SH-SY5Y (cell line): ENCODE results near the gene TPST2.

ENCODE experiments used
- GATA2 ChIP-seq: IDR thresholded peaks from 2 replicates; pipeline ENCODE4 v1.6.1; 2011; ENCODE audit warnings: mild to moderate bottlenecking, low read depth, low read length
- GATA3 ChIP-seq: IDR thresholded peaks from 2 replicates; pipeline ENCODE4 v1.6.1; 2011; ENCODE audit warnings: low read depth, mild to moderate bottlenecking, low read length, moderate library complexity

DNA sequence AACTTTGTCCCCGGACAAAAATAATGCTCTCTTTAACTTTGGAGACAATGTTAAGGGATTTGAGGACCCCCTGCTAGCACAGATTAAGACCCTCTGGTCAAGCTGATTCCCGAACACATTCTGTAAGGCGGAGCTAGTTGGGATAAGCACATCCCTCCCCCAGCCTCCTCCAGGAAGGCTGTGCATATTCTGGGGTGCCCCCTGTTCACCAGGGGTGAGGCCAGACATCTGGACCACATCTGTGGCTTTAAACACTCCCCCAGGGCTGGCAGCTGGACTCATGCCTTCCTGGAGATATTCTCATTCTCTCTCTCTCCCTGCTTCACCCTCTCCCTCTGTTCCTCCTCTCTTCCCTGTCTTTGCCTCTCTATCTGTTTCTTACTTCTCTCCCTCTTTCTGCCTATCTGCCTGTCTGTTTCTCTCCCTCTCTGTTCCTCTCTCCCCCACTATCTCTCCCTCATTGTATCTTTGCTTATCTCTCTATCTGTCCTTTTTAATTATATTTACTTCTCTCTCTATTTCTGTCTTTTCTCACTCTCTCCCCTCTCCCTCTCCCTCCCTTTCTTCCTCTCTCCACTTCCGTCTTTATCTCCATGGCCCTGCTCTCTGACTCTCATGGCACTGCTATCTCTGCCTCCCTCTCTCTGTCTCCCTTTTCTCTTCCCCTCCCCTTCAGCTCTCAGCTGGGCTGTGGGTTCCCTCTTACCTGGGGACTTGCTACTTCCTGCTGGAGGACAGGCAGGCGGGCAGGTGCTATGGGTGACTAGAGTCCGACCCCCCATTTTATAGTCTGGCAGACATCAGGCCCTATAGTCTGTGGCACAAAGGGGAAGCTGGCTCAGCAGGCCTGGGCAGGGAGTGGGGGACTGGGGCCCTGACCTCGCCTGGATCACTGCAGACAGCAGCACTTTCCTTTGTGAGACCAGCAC, 27.6 kb upstream of the TPST2 start, which contains the start of gene CRYBB1:
- peak; percentile 56 for TF ChIP-seq GATA2
- TF ChIP-seq GATA3, result no peak
